ENCODE measurements around the gene WIPF1. TPM values are rescaled to one million over a fixed set of nuclear protein-coding genes. Genes with fewer than 3 reads are reported as not detected.

Gene WIPF1
- total and polyA plus RNA-seq, 2 donors (not counting 3 experiments of a cell fraction or from before 2014, with no cell fraction given): 15.3 to 42.0 TPM

DNA sequence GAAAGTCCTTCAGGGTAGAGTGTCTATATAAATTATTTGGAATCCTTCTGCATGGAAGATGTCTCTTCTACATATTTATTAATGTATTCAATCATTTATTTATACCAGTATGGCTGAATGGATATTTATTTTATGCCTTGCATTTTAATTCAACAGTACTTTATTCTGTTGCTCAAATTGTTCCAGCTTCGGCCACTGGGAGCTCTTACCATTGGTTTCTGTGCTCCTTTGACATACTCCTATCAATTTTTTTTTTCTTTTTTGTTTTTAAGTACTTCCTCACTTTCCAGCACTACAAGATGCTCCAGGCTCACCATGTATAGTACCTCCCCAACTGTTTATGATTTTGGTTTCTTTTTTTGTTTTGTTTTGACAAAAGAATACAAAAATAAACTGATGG lies 39.4 kb upstream of the WIPF1 start:
- TF ChIP-seq, protein P1, sequence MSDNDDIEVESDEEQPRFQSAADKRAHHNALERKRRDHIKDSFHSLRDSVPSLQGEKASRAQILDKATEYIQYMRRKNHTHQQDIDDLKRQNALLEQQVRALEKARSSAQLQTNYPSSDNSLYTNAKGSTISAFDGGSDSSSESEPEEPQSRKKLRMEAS (IDR thresholded peaks at IDR 0.05; ENCODE audit: insufficient read depth, insufficient read length): no peak
- TF ChIP-seq, protein P2, sequence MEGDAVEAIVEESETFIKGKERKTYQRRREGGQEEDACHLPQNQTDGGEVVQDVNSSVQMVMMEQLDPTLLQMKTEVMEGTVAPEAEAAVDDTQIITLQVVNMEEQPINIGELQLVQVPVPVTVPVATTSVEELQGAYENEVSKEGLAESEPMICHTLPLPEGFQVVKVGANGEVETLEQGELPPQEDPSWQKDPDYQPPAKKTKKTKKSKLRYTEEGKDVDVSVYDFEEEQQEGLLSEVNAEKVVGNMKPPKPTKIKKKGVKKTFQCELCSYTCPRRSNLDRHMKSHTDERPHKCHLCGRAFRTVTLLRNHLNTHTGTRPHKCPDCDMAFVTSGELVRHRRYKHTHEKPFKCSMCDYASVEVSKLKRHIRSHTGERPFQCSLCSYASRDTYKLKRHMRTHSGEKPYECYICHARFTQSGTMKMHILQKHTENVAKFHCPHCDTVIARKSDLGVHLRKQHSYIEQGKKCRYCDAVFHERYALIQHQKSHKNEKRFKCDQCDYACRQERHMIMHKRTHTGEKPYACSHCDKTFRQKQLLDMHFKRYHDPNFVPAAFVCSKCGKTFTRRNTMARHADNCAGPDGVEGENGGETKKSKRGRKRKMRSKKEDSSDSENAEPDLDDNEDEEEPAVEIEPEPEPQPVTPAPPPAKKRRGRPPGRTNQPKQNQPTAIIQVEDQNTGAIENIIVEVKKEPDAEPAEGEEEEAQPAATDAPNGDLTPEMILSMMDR (IDR thresholded peaks at IDR 0.05; ENCODE audit: extremely low read depth in 1 of 2, insufficient read depth in 1 of 2, low read depth in 1 of 2, low read length in 2 of 2): no peak
- TF ChIP-seq FOS (IDR thresholded peaks at IDR 0.05; ENCODE audit: borderline replicate concordance, insufficient read depth, low read length) (no peak), EZH2 (IDR thresholded peaks at IDR 0.05; ENCODE audit: borderline replicate concordance, low read depth, low read length, severe bottlenecking) (no peak), MYC (IDR thresholded peaks at IDR 0.05; ENCODE audit: low read depth, low read length) (no peak)
- Histone ChIP-seq H3K79me2 (ENCODE audit: control insufficient read depth, insufficient read depth, low read length) (no peaks in the 10 kb centered on the region), H3K9me1 (replicated peaks; ENCODE audit: control insufficient read depth, extremely low read depth, insufficient read depth, low read length) (no peaks in the 10 kb centered on the region), H3K27me3 (ENCODE audit: control insufficient read depth in 2 of 2, insufficient read depth in 2 of 2, low read length in 2 of 2) (no peaks in the 10 kb centered on the region), H2AFZ (ENCODE audit: low read depth, low read length) (no peak overlapping the region), H3K27ac (ENCODE audit: insufficient read depth, low read depth, low read length) (no peak overlapping the region), H3K4me3 (replicated peaks in 1 of 3; ENCODE audit: insufficient read depth in 1 of 3, low read depth in 1 of 3, low read length in 3 of 3) (no peak overlapping the region), H3K4me1 (ENCODE audit: control insufficient read depth, extremely low read depth, insufficient read depth, low read length) (peaks cover 3% of the 10 kb centered on the region), H3K4me2 (ENCODE audit: insufficient read depth, low read length) (no peak overlapping the region), H3K36me3 (ENCODE audit: control insufficient read depth in 2 of 2, extremely low read depth in 1 of 2, insufficient read depth in 2 of 2, low read length in 2 of 2) (no peaks in the 10 kb centered on the region), H3K9me3 (replicated peaks; ENCODE audit: control insufficient read depth, insufficient read depth, low read length) (no peaks in the 10 kb centered on the region), H4K20me1 (replicated peaks; ENCODE audit: control insufficient read depth, extremely low read depth, insufficient read depth, low read length) (no peaks in the 10 kb centered on the region), H3K9ac (replicated peaks; ENCODE audit: extremely low read depth, insufficient read depth, low read length) (no peak overlapping the region)
- ChIA-PET CTCF (interaction anchor here (0.6 kb wide), 1 partner anchor 9 kb away, joined by 3 read pairs; no protein-coding TSS in a partner anchor), POLR2A (no interaction called here)
- intact Hi-C loops (cut with micrococcal nuclease): no loop called here
- dilution Hi-C loops (cut with MboI; ENCODE audit: extremely low pct_ligation_motif_present, low sequenced_read_pairs): no loop called here
- FAIRE-seq (no peak), DNase-seq (ENCODE audit: low read depth, low spot score) (no peak)
- BruUV-seq (replicated peaks): no TSS peak

All from endothelial cell of umbilical vein (primary cell).